Nephron progenitor cell (in vitro differentiated cells): Measurements from ENCODE around the gene METTL22.

ENCODE experiments used
- DNase-seq: peaks from one replicate; pipeline ENCODE4 v3.0.0; 2021
- H3K27ac Mint-ChIP-seq: 2 replicates; pipeline ENCODE4 v1.8.0; 2021; ENCODE audit warnings: mild to moderate bottlenecking, moderate library complexity, mixed read lengths
- H3K27me3 Mint-ChIP-seq: 2 replicates; pipeline ENCODE4 v1.8.0; 2021; ENCODE audit warnings: mild to moderate bottlenecking, low read depth, mixed read lengths; ENCODE audit not compliant: poor library complexity
- H3K36me3 Mint-ChIP-seq: 2 replicates; pipeline ENCODE4 v1.8.0; 2021; ENCODE audit warnings: low read depth, mixed read lengths
- H3K4me1 Mint-ChIP-seq: 2 replicates; pipeline ENCODE4 v1.8.0; 2021; ENCODE audit warnings: mixed read lengths
- H3K4me3 Mint-ChIP-seq: 2 replicates; pipeline ENCODE4 v1.8.0; 2021; ENCODE audit warnings: mild to moderate bottlenecking, moderate library complexity, mixed read lengths
- H3K9me3 Mint-ChIP-seq: 2 replicates; pipeline ENCODE4 v1.8.0; 2021; ENCODE audit warnings: mild to moderate bottlenecking, moderate library complexity, mixed read lengths
- CTCF ChIP-seq: fragments of 200-600 bp; sonication (generic); IDR thresholded peaks from 2 replicates; pipeline ENCODE4 v1.5.0; 2021; ENCODE audit warnings: antibody characterized with exemption

The METTL22 gene

GRCh38 chr16:8676160-8676547 is 54.7 kb downstream of the METTL22 start:
- Mint-ChIP-seq H3K36me3 (peaks cover 14% of the 10 kb centered on the region), H3K27ac (no peak overlapping the region), H3K4me1 (peaks cover 33% of the 10 kb centered on the region), H3K9me3 (peaks cover 18% of the 10 kb centered on the region), H3K4me3 (peak overlapping the region; percentile 90), H3K27me3 (peaks cover 48% of the 10 kb centered on the region)
- TF ChIP-seq CTCF = no peak
- no peak for DNase-seq

- Mint-ChIP-seq H3K27ac (no peak overlapping the region), H3K36me3 (peaks cover 14% of the 10 kb centered on the region), H3K4me3 (no peak overlapping the region), H3K4me1 (peaks cover 33% of the 10 kb centered on the region), H3K27me3 (peaks cover 55% of the 10 kb centered on the region), H3K9me3 (peaks cover 18% of the 10 kb centered on the region)
- no peak for TF ChIP-seq CTCF
- DNase-seq = no peak
Observed at GRCh38 chr16:8676737-8677375, 55.4 kb downstream of the METTL22 start.

- no peak for TF ChIP-seq CTCF
- Mint-ChIP-seq H3K27me3 (peaks cover 55% of the 10 kb centered on the region), H3K9me3 (peaks cover 18% of the 10 kb centered on the region), H3K4me1 (peaks cover 33% of the 10 kb centered on the region), H3K36me3 (peaks cover 14% of the 10 kb centered on the region), H3K4me3 (no peak overlapping the region), H3K27ac (no peak overlapping the region)
- DNase-seq = no peak
Observed at GRCh38 chr16:8677481-8677880, 56.0 kb downstream of the METTL22 start.

- no peak for DNase-seq
- Mint-ChIP-seq H3K9me3 (peaks cover 18% of the 10 kb centered on the region), H3K4me1 (peaks cover 29% of the 10 kb centered on the region), H3K36me3 (peaks cover 14% of the 10 kb centered on the region), H3K27me3 (peaks cover 53% of the 10 kb centered on the region), H3K27ac (no peak overlapping the region), H3K4me3 (no peak overlapping the region)
- no peak for TF ChIP-seq CTCF
Observed at GRCh38 chr16:8678068-8678927, 56.8 kb downstream of the METTL22 start.

- Mint-ChIP-seq H3K27ac (no peak overlapping the region), H3K4me3 (no peak overlapping the region), H3K27me3 (peaks cover 51% of the 10 kb centered on the region)
Observed at GRCh38 chr16:8679151-8679550, 57.7 kb downstream of the METTL22 start.

More at GRCh38 chr16:8679151-8679550, 57.7 kb downstream of the METTL22 start:
- Mint-ChIP-seq H3K9me3 (peaks cover 18% of the 10 kb centered on the region), H3K36me3 (peaks cover 20% of the 10 kb centered on the region), H3K4me1 (peaks cover 30% of the 10 kb centered on the region)
- TF ChIP-seq CTCF = no peak
- DNase-seq = no peak
